ENCODE results near the gene PNPLA5. TPM values are rescaled to one million over a fixed set of nuclear protein-coding genes. Genes with fewer than 3 reads are reported as not detected.

PNPLA5 gene
- total RNA-seq, 1 experiment from 2014 or later = not detected

GRCh38 chr22:43838571-43839307 lies 53.1 kb downstream of the PNPLA5 start:
- DNase-seq (ENCODE audit: low spot score) = no peak

GRCh38 chr22:43838161-43838560 lies 53.7 kb downstream of the PNPLA5 start:
- DNase-seq (ENCODE audit: low spot score) = no peak

- DNase-seq (ENCODE audit: low spot score) = no peak
Measured at GRCh38 chr22:43837666-43838065, 54.1 kb downstream of the PNPLA5 start.

- DNase-seq (ENCODE audit: low spot score) = no peak
Measured at GRCh38 chr22:43835736-43836135, 56.1 kb downstream of the PNPLA5 start.

GRCh38 chr22:43835166-43835565 lies 56.6 kb downstream of the PNPLA5 start:
- no peak for DNase-seq (ENCODE audit: low spot score)

GRCh38 chr22:43833286-43834240 lies 58.2 kb downstream of the PNPLA5 start:
- no peak for DNase-seq (ENCODE audit: low spot score)

GRCh38 chr22:43832393-43833265 lies 59.2 kb downstream of the PNPLA5 start:
- DNase-seq (ENCODE audit: low spot score) = no peak

GRCh38 chr22:43831561-43832392 lies 60.0 kb downstream of the PNPLA5 start:
- no peak for DNase-seq (ENCODE audit: low spot score)

GRCh38 chr22:43830931-43831560 lies 60.8 kb downstream of the PNPLA5 start:
- DNase-seq (ENCODE audit: low spot score) = no peak

- no peak for DNase-seq (ENCODE audit: low spot score)
Measured at GRCh38 chr22:43829904-43830851, 61.6 kb downstream of the PNPLA5 start.

Other genes with a start within 250 kb of the PNPLA5 start
- gene EFCAB6, start 79.7 kb downstream of the PNPLA5 start, total RNA-seq (2014; rRNA removed; shearing (Covaris generic)) = 2.6 TPM in 2 replicates
- gene SULT4A1, start 29.5 kb downstream of the PNPLA5 start, total RNA-seq (2014; rRNA removed; shearing (Covaris generic)) = 0.33 TPM in 1 of 2 replicates, not detected in the other
- 5.2 and 7.8 TPM in 2 replicates for gene PNPLA3, start 31.8 kb upstream of the PNPLA5 start, total RNA-seq (2014; rRNA removed; shearing (Covaris generic))
- gene SAMM50, start 63.4 kb upstream of the PNPLA5 start, total RNA-seq (2014; rRNA removed; shearing (Covaris generic)) = 47.3 and 82.4 TPM in 2 replicates
- gene PARVB, start 132.3 kb upstream of the PNPLA5 start, total RNA-seq (2014; rRNA removed; shearing (Covaris generic)) = 28.3 and 32.7 TPM in 2 replicates

Measured in H4 (cell line).